ENCODE data around the gene CCDC86. TPM values are rescaled to one million over a fixed set of nuclear protein-coding genes. Genes with fewer than 3 reads are reported as not detected.

Gene CCDC86
- total RNA-seq, 1 experiment from 2014 or later: 55.9 TPM

DNA sequence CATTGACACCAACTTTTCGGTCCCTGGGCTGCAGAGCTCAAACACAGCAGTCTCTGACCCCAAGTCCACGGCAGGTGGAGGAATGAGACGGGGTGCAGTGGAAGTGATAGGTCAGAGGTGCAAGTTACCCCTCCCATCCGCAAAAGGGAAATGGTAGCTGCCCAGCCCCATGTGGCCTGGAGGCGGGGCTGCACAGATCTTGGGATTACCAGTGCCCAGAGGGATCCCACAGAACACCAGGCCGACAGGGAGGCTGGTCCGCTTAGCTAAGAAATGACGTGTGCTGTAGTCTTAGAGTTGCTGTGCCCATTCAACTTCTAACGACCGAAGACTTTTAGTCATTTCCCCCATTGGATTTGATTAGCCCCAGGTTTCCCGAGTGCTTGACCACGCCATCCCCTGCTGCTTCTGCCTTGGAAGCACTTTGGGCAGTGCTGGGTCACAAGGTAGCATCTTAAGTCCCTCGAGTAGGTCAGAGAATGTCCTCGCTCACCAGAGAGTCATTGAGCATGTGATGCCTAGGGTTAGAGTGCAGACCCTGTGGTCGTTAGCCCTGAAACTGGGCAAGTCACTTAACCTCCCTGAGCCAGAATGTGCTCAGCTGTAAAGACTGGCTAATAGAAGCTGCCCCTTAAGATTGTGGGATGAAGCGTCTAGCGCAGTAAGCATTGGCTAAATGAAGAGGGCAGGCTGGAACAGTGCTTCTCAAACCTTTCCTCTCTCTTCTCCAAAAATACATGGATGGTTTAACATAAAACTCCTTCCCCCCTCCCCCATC is 9.6 kb downstream of the CCDC86 start:
- Mint-ChIP-seq H3K27ac (ENCODE audit: unreplicated experiment) (peak overlapping the region; percentile 33), H3K27me3 (ENCODE audit: insufficient read depth, unreplicated experiment) (no peaks in the 10 kb centered on the region), H3K4me1 (ENCODE audit: low read depth, unreplicated experiment) (peaks cover 9% of the 10 kb centered on the region), H3K9me3 (ENCODE audit: unreplicated experiment) (no peaks in the 10 kb centered on the region), H3K4me3 (ENCODE audit: unreplicated experiment) (peak overlapping the region; percentile 67), H3K36me3 (ENCODE audit: insufficient read depth, unreplicated experiment) (peaks cover 44% of the 10 kb centered on the region)
- no TSS peak for BruUV-seq (replicated peaks)
- CTCF ChIA-PET: interaction anchor here (1.1 to 1.8 kb wide), 6 partner anchors 9 to 76 kb away, joined by 3 to 16 read pairs (median 4); no protein-coding TSS in a partner anchor
- Histone ChIP-seq H3K4me1 (peaks cover 20% of the 10 kb centered on the region), H3K4me3 (ENCODE audit: low read depth, low read length) (no peak overlapping the region; the same call in 1 of the 2 replicates), H3K36me3 (ENCODE audit: control insufficient read depth, insufficient read depth, low read length) (peaks cover 4% of the 10 kb centered on the region), H3K9me3 (no peaks in the 10 kb centered on the region), H3K27me3 (replicated peaks; ENCODE audit: control insufficient read depth, insufficient read depth, low read length) (no peaks in the 10 kb centered on the region)
- intact Hi-C loops (cut with micrococcal nuclease; ENCODE audit: unreplicated experiment): loop anchor here (1.0 kb wide), 1 partner anchor 8 kb away; no protein-coding TSS in a partner anchor
- POLR2A ChIA-PET: no interaction called here
- no peak for DNase-seq
- TF ChIP-seq CTCF (IDR thresholded peaks at IDR 0.05; ENCODE audit: insufficient read depth in 1 of 2, low read depth in 1 of 2, low read length in 1 of 2, severe bottlenecking in 1 of 2, unreplicated experiment in 1 of 2): no peak

- no peaks in the 10 kb centered on the region for H3K9me3 Mint-ChIP-seq (ENCODE audit: unreplicated experiment)
- H3K36me3 ChIP-seq (ENCODE audit: control insufficient read depth, insufficient read depth, low read length): peaks cover 4% of the 10 kb centered on the region
- no peaks in the 10 kb centered on the region for H3K9me3 ChIP-seq
- CTCF ChIA-PET: interaction anchor here (0.6 to 1.8 kb wide), 6 partner anchors 8 to 77 kb away, joined by 3 to 16 read pairs (median 4); no protein-coding TSS in a partner anchor
- peak overlapping the region; percentile 33 for H3K27ac Mint-ChIP-seq (ENCODE audit: unreplicated experiment)
- H3K27me3 Mint-ChIP-seq (ENCODE audit: insufficient read depth, unreplicated experiment): no peaks in the 10 kb centered on the region
- intact Hi-C loops (cut with micrococcal nuclease; ENCODE audit: unreplicated experiment): loop anchor here (1.0 kb wide), 1 partner anchor 9 kb away; no protein-coding TSS in a partner anchor
- H3K4me3 Mint-ChIP-seq (ENCODE audit: unreplicated experiment): peak overlapping the region; percentile 67
- no TSS peak for BruUV-seq (replicated peaks)
- peaks cover 20% of the 10 kb centered on the region for H3K4me1 ChIP-seq
- H3K4me1 Mint-ChIP-seq (ENCODE audit: low read depth, unreplicated experiment): peaks cover 9% of the 10 kb centered on the region
- H3K36me3 Mint-ChIP-seq (ENCODE audit: insufficient read depth, unreplicated experiment): peaks cover 36% of the 10 kb centered on the region
- POLR2A ChIA-PET: interaction anchor here (0.9 kb wide), 1 partner anchor 62 kb away, joined by 3 read pairs; the partner anchor contains the start of gene TMEM109
- H3K27me3 ChIP-seq (replicated peaks; ENCODE audit: control insufficient read depth, insufficient read depth, low read length): no peaks in the 10 kb centered on the region
- TF ChIP-seq CTCF (IDR thresholded peaks at IDR 0.05; ENCODE audit: insufficient read depth in 1 of 2, low read depth in 1 of 2, low read length in 1 of 2, severe bottlenecking in 1 of 2, unreplicated experiment in 1 of 2): no peak
- H3K4me3 ChIP-seq (ENCODE audit: low read depth, low read length): peak overlapping the region; percentile 57
- DNase-seq: peak; percentile 58 to 67
These were observed 10.4 kb downstream of the CCDC86 start for GRCh38 chr11:60852117-60852981.

Data from Caco-2 (cell line).